ENCODE data around the gene ENO1. TPM values are rescaled to one million over a fixed set of nuclear protein-coding genes. Genes with fewer than 3 reads are reported as not detected.
"Not testable (repeated sequence)": the region's sequence is repeated elsewhere in the genome, so short reads cannot be mapped to it uniquely, and the experiment has no call there.

The ENO1 gene
- total and polyA plus RNA-seq, 2 experiments from 2014 or later = 910 to 1,831 TPM

- TF ChIP-seq ZNF462 (CRISPR knock-in tag; IDR thresholded peaks at IDR 0.05) = no peak
Measured at GRCh38 chr1:8902765-8903164, 24.3 kb upstream of the ENO1 start (continued).

DNA sequence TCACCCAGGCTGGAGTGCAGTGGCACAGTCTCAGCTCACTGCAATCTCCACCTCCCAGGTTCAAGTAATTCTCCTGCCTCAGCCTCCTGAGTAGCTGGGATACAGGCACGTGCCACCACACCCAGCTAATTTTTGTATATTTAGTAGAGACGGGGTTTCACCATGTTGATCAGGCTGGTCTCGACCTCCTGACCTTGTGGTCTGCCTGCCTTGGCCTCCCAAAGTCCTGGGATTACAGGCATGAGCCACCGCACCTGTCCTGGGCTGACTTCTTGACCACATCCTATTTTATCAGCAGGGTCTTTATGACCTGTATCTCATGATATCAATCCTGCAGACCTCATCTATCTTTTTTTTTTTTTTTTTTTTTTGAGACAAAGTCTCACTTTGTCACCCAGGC, 22.2 kb upstream of the ENO1 start:
- H2AFZ ChIP-seq; H3F3A ChIP-seq (replicated peaks; ENCODE audit: low read depth); DNase-seq (ENCODE audit: low spot score); H3K9me3 Mint-ChIP-seq; H3K4me3 ChIP-seq; ATAC-seq; H3K27me3 ChIP-seq (ENCODE audit: insufficient read depth); H3K79me2 ChIP-seq (replicated peaks; ENCODE audit: insufficient read depth); H3K27ac Mint-ChIP-seq; H4K20me1 ChIP-seq (replicated peaks; ENCODE audit: insufficient read depth); H3K27ac ChIP-seq (ENCODE audit: low read depth); H3K4me3 Mint-ChIP-seq; H3K27me3 Mint-ChIP-seq (ENCODE audit: insufficient read depth, low read depth, poor library complexity); H3K36me3 Mint-ChIP-seq (ENCODE audit: low read depth); H3K4me1 ChIP-seq (ENCODE audit: insufficient read depth); H3K36me3 ChIP-seq (ENCODE audit: insufficient read depth); H3K4me2 ChIP-seq; H3K9me2 ChIP-seq (ENCODE audit: insufficient read depth); H3K4me1 Mint-ChIP-seq: not testable (repeated sequence)

DNA sequence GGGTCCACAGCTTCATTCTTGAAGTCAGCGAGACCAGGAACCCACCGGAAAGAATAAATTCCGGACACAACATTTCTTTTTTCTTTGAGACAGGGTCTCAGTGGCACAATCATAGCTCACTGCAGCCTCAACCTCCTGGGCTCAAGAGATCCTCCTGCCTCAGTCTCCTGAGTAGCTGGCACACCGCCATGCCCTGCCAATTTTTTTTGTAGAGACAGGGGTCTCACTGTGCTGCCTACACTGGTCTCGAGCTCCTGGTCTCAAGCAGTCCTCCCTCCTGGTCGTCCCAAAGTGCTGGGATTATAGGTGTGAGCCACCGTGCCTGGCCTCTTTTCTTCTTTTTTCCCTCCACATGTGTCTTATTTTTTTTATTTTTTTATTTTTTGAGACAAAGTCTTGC, 20.6 kb upstream of the ENO1 start:
- Histone ChIP-seq H3F3A (replicated peaks; ENCODE audit: low read depth) (0 out of 2 replicates have a peak, but pooled peaks cover under 1% of the 10 kb centered on the region), H3K27ac (ENCODE audit: low read depth) (no peak overlapping the region), H3K9me2 (ENCODE audit: insufficient read depth) (0 out of 2 replicates have a peak, but pooled peaks cover 3% of the 10 kb centered on the region), H3K79me2 (replicated peaks; ENCODE audit: insufficient read depth) (no peaks in the 10 kb centered on the region), H3K4me2 (no peak overlapping the region), H3K27me3 (ENCODE audit: insufficient read depth) (no peaks in the 10 kb centered on the region), H2AFZ (no peak overlapping the region), H4K20me1 (replicated peaks; ENCODE audit: insufficient read depth) (no peaks in the 10 kb centered on the region), H3K4me3 (no peak overlapping the region), H3K36me3 (ENCODE audit: insufficient read depth) (no peaks in the 10 kb centered on the region), H3K4me1 (ENCODE audit: insufficient read depth) (no peaks in the 10 kb centered on the region; the same call in 1 of the 2 replicates)
- Mint-ChIP-seq H3K27me3 (ENCODE audit: insufficient read depth, low read depth, poor library complexity) (peaks cover 2% of the 10 kb centered on the region), H3K36me3 (ENCODE audit: low read depth) (no peaks in the 10 kb centered on the region), H3K27ac (no peak overlapping the region), H3K9me3 (peaks cover 9% of the 10 kb centered on the region; the same call in 1 of the 3 replicates), H3K4me1 (peaks cover under 1% of the 10 kb centered on the region; the same call in 2 of the 3 replicates), H3K4me3 (no peak overlapping the region)
- ATAC-seq (no peak), DNase-seq (ENCODE audit: low spot score) (no peak)
- TF ChIP-seq EZH2phosphoT487 (IDR thresholded peaks at IDR 0.05; ENCODE audit: unreplicated experiment) = no peak
- TF ChIP-seq ZNF462 (CRISPR knock-in tag; IDR thresholded peaks at IDR 0.05) = no peak
- TF ChIP-seq POLR2AphosphoS5 (IDR thresholded peaks at IDR 0.05; ENCODE audit: low read depth) = no peak
